ENCODE data around the gene WDR46.

DNA sequence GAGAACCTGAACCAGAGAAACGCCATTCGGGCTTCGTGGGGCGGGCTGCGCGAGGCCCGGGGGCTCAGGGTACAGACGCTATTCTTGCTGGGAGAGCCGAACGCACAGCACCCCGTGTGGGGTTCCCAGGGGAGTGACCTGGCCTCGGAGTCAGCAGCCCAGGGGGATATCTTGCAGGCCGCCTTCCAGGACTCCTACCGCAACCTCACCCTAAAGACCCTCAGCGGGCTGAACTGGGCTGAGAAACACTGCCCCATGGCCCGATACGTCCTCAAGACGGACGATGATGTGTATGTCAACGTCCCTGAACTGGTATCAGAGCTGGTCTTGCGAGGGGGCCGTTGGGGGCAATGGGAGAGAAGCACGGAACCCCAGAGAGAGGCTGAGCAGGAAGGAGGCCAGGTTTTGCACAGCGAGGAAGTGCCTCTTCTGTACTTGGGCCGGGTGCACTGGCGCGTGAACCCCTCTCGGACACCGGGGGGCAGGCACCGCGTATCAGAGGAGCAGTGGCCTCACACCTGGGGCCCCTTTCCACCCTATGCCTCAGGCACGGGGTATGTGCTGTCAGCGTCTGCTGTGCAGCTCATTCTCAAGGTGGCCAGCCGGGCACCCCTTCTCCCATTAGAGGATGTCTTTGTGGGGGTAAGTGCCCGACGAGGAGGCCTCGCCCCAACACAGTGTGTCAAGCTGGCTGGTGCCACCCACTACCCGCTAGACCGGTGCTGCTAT lies 11.2 kb downstream of the WDR46 start:
- TF ChIP-seq CC2D1A (CRISPR knock-in tag; IDR thresholded peaks at IDR 0.05) (no peak), TCF12 (IDR thresholded peaks at IDR 0.05) (no peak), TCF12 (CRISPR knock-in tag; IDR thresholded peaks at IDR 0.05) (no peak), RFX1 (IDR thresholded peaks at IDR 0.05) (no peak), YY1 (IDR thresholded peaks at IDR 0.05; ENCODE audit: insufficient read depth, insufficient replicate concordance, low read depth, low read length) (no peak), ZBTB21 (CRISPR knock-in tag; IDR thresholded peaks at IDR 0.05) (no peak), ZNF496 (CRISPR knock-in tag; IDR thresholded peaks at IDR 0.05; ENCODE audit: insufficient replicate concordance) (no peak), ZFX (CRISPR knock-in tag; IDR thresholded peaks at IDR 0.05; ENCODE audit: low read depth) (no peak), ZNF773 (CRISPR knock-in tag; IDR thresholded peaks at IDR 0.05; ENCODE audit: borderline replicate concordance) (no peak), TAF1 (CRISPR knock-in tag; IDR thresholded peaks at IDR 0.05) (no peak), SP4 (CRISPR knock-in tag; IDR thresholded peaks at IDR 0.05) (no peak)
- TF ChIP-seq, protein P1, sequence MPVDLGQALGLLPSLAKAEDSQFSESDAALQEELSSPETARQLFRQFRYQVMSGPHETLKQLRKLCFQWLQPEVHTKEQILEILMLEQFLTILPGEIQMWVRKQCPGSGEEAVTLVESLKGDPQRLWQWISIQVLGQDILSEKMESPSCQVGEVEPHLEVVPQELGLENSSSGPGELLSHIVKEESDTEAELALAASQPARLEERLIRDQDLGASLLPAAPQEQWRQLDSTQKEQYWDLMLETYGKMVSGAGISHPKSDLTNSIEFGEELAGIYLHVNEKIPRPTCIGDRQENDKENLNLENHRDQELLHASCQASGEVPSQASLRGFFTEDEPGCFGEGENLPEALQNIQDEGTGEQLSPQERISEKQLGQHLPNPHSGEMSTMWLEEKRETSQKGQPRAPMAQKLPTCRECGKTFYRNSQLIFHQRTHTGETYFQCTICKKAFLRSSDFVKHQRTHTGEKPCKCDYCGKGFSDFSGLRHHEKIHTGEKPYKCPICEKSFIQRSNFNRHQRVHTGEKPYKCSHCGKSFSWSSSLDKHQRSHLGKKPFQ (CRISPR knock-in tag; IDR thresholded peaks at IDR 0.05; ENCODE audit: insufficient replicate concordance) = no peak
- TF ChIP-seq, protein P2, sequence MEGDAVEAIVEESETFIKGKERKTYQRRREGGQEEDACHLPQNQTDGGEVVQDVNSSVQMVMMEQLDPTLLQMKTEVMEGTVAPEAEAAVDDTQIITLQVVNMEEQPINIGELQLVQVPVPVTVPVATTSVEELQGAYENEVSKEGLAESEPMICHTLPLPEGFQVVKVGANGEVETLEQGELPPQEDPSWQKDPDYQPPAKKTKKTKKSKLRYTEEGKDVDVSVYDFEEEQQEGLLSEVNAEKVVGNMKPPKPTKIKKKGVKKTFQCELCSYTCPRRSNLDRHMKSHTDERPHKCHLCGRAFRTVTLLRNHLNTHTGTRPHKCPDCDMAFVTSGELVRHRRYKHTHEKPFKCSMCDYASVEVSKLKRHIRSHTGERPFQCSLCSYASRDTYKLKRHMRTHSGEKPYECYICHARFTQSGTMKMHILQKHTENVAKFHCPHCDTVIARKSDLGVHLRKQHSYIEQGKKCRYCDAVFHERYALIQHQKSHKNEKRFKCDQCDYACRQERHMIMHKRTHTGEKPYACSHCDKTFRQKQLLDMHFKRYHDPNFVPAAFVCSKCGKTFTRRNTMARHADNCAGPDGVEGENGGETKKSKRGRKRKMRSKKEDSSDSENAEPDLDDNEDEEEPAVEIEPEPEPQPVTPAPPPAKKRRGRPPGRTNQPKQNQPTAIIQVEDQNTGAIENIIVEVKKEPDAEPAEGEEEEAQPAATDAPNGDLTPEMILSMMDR (CRISPR knock-in tag; IDR thresholded peaks at IDR 0.05) = peak; percentile 61
- TF ChIP-seq, protein P3, sequence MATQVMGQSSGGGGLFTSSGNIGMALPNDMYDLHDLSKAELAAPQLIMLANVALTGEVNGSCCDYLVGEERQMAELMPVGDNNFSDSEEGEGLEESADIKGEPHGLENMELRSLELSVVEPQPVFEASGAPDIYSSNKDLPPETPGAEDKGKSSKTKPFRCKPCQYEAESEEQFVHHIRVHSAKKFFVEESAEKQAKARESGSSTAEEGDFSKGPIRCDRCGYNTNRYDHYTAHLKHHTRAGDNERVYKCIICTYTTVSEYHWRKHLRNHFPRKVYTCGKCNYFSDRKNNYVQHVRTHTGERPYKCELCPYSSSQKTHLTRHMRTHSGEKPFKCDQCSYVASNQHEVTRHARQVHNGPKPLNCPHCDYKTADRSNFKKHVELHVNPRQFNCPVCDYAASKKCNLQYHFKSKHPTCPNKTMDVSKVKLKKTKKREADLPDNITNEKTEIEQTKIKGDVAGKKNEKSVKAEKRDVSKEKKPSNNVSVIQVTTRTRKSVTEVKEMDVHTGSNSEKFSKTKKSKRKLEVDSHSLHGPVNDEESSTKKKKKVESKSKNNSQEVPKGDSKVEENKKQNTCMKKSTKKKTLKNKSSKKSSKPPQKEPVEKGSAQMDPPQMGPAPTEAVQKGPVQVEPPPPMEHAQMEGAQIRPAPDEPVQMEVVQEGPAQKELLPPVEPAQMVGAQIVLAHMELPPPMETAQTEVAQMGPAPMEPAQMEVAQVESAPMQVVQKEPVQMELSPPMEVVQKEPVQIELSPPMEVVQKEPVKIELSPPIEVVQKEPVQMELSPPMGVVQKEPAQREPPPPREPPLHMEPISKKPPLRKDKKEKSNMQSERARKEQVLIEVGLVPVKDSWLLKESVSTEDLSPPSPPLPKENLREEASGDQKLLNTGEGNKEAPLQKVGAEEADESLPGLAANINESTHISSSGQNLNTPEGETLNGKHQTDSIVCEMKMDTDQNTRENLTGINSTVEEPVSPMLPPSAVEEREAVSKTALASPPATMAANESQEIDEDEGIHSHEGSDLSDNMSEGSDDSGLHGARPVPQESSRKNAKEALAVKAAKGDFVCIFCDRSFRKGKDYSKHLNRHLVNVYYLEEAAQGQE (IDR thresholded peaks at IDR 0.05; ENCODE audit: borderline replicate concordance in 1 of 2, low read depth in 1 of 2, low read length in 2 of 2) = no peak
- TF ChIP-seq, protein P4, sequence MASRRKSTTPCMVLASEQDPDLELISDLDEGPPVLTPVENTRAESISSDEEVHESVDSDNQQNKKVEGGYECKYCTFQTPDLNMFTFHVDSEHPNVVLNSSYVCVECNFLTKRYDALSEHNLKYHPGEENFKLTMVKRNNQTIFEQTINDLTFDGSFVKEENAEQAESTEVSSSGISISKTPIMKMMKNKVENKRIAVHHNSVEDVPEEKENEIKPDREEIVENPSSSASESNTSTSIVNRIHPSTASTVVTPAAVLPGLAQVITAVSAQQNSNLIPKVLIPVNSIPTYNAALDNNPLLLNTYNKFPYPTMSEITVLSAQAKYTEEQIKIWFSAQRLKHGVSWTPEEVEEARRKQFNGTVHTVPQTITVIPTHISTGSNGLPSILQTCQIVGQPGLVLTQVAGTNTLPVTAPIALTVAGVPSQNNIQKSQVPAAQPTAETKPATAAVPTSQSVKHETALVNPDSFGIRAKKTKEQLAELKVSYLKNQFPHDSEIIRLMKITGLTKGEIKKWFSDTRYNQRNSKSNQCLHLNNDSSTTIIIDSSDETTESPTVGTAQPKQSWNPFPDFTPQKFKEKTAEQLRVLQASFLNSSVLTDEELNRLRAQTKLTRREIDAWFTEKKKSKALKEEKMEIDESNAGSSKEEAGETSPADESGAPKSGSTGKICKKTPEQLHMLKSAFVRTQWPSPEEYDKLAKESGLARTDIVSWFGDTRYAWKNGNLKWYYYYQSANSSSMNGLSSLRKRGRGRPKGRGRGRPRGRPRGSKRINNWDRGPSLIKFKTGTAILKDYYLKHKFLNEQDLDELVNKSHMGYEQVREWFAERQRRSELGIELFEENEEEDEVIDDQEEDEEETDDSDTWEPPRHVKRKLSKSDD (CRISPR knock-in tag; IDR thresholded peaks at IDR 0.05; ENCODE audit: low read depth) = no peak
